ENCODE data around the gene PTPRR.

PTPRR gene

DNA sequence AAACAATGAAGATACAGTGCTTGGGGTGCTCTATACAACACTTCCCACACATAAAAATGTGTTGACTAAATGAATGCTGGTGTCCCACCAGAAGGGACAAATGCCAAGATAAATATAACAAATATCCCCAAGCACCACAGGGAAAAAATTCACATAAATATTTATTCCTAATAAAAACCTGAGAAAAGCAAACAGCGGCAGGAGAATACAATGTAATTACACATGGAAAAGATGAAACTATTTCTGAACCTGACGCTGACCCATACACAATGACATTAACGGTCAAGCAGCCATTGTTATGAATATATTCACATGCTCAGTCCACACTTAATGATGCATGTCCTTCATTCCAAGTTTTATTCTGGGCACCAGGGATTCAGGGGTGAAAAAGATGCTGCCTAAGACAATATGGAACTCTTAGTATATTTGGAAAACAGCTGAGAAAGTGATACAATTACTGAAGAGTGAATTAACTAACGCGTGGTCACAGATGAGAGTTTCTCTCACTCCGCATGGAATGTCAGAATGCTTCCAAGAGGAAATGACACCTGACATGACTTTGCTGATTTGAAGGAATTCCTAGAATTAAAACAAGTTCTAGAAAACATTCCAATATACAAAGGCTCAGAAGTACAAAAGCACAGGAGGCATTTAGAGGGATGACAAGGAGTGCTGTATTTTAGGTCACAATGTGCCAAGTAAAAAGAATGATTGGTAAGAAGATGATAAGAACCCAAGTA lies 27.9 kb upstream of the PTPRR start:
- no peaks in the 10 kb centered on the region for H3K27me3 ChIP-seq (ENCODE audit: control insufficient read depth in 2 of 2, insufficient read depth in 2 of 2, low read length in 2 of 2)
- no peak overlapping the region for H3K27ac ChIP-seq (ENCODE audit: low read depth in 2 of 2, low read length in 2 of 2)
- no peaks in the 10 kb centered on the region for H3K4me1 ChIP-seq (ENCODE audit: control insufficient read depth in 2 of 2, insufficient read depth in 2 of 2, low read length in 2 of 2)
- no peaks in the 10 kb centered on the region for H3K36me3 ChIP-seq (ENCODE audit: control insufficient read depth in 2 of 2, insufficient read depth in 2 of 2, low read length in 2 of 2)
- no peaks in the 10 kb centered on the region for H3K9me3 ChIP-seq (ENCODE audit: control insufficient read depth in 2 of 2, low read length in 2 of 2)
- no peak overlapping the region for H3K9ac ChIP-seq (ENCODE audit: low read depth in 1 of 2, low read length in 2 of 2)
- no peak overlapping the region for H3K4me3 ChIP-seq (ENCODE audit: low read length in 2 of 2)

DNA sequence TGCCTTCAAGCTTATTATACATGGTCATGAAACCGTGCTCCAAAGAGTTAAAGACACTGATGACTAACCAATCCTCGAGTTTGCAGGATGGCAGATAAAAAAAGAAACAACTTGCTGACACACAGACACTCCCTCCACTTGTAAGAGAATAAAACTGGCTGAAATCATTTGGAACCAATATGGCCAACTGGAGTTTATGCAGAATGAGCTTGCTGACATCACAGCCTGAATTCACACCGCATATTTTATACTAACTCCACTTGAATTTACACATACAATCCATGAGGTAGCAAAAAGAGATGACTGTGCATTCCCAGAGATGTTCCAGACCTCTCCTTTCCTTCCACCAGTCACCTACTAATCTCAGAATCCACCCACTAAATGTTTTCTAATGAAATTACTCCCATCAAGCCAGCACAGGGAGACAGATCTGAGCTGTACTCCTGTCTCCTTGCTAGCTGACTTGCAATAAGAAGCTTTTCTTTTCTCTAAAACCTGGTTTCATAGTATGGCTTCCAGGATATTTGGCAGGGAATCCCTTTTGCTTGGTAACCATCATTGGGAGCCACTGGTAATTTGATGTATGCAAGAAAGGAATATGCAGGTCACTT lies 15.8 kb upstream of the PTPRR start:
- no peak overlapping the region for H3K9ac ChIP-seq (ENCODE audit: low read depth in 1 of 2, low read length in 2 of 2)
- H3K36me3 ChIP-seq (ENCODE audit: control insufficient read depth in 2 of 2, insufficient read depth in 2 of 2, low read length in 2 of 2) = no peaks in the 10 kb centered on the region
- H3K27me3 ChIP-seq (ENCODE audit: control insufficient read depth in 2 of 2, insufficient read depth in 2 of 2, low read length in 2 of 2) = no peaks in the 10 kb centered on the region
- H3K4me1 ChIP-seq (ENCODE audit: control insufficient read depth in 2 of 2, insufficient read depth in 2 of 2, low read length in 2 of 2) = no peaks in the 10 kb centered on the region
- H3K4me3 ChIP-seq (ENCODE audit: low read length in 2 of 2) = no peak overlapping the region
- no peak overlapping the region for H3K27ac ChIP-seq (ENCODE audit: low read depth in 2 of 2, low read length in 2 of 2)
- H3K9me3 ChIP-seq (ENCODE audit: control insufficient read depth in 2 of 2, low read length in 2 of 2) = no peaks in the 10 kb centered on the region

DNA sequence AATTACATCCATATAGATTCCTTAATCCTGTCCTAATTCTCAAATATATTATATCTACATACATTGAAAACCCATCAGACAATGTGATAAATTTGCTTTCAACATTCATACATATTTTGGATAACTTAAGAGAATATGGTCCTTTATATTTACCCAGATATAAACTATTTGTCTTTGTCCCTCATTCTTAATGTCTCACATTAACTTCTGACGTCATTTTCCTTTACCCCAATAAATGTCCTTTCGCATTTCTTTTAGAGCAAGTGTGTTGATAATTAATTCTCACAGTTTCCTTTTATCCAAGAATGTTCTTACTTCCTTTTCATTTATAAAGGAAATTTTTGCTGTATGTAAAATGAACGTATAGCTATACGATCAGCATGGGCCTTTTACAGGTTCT lies 12.6 kb upstream of the PTPRR start:
- Histone ChIP-seq H3K4me3 (ENCODE audit: low read length in 2 of 2) (no peak overlapping the region), H3K27me3 (ENCODE audit: control insufficient read depth in 2 of 2, insufficient read depth in 2 of 2, low read length in 2 of 2) (no peaks in the 10 kb centered on the region), H3K36me3 (ENCODE audit: control insufficient read depth in 2 of 2, insufficient read depth in 2 of 2, low read length in 2 of 2) (no peaks in the 10 kb centered on the region), H3K4me1 (ENCODE audit: control insufficient read depth in 2 of 2, insufficient read depth in 2 of 2, low read length in 2 of 2) (no peaks in the 10 kb centered on the region), H3K9ac (ENCODE audit: low read depth in 1 of 2, low read length in 2 of 2) (no peak overlapping the region), H3K9me3 (ENCODE audit: control insufficient read depth in 2 of 2, low read length in 2 of 2) (no peaks in the 10 kb centered on the region), H3K27ac (ENCODE audit: low read depth in 2 of 2, low read length in 2 of 2) (no peak overlapping the region)

DNA sequence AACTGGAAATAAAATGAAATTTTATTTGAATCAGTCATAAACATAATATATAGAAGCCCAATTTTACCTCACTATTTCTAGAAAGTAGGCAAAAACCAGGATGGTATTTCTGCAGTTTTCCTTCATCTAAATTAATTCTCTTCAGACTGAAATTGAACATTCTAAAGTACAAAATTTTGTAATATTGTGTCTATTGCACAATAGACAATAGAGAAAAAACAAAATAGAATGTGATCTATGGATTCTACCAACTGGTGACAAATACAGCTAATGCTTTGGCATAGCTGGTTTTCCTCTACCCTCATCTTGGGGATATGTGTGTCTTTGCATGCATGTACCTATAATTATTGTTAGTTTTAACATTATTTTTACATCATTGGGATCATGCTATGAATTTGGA lies 8.5 kb upstream of the PTPRR start:
- Histone ChIP-seq H3K27me3 (ENCODE audit: control insufficient read depth in 2 of 2, insufficient read depth in 2 of 2, low read length in 2 of 2) (no peaks in the 10 kb centered on the region), H3K9me3 (ENCODE audit: control insufficient read depth in 2 of 2, low read length in 2 of 2) (no peaks in the 10 kb centered on the region), H3K4me1 (ENCODE audit: control insufficient read depth in 2 of 2, insufficient read depth in 2 of 2, low read length in 2 of 2) (no peaks in the 10 kb centered on the region), H3K4me3 (ENCODE audit: low read length in 2 of 2) (no peak overlapping the region), H3K36me3 (ENCODE audit: control insufficient read depth in 2 of 2, insufficient read depth in 2 of 2, low read length in 2 of 2) (no peaks in the 10 kb centered on the region), H3K9ac (ENCODE audit: low read depth in 1 of 2, low read length in 2 of 2) (no peak overlapping the region), H3K27ac (ENCODE audit: low read depth in 2 of 2, low read length in 2 of 2) (no peak overlapping the region)

DNA sequence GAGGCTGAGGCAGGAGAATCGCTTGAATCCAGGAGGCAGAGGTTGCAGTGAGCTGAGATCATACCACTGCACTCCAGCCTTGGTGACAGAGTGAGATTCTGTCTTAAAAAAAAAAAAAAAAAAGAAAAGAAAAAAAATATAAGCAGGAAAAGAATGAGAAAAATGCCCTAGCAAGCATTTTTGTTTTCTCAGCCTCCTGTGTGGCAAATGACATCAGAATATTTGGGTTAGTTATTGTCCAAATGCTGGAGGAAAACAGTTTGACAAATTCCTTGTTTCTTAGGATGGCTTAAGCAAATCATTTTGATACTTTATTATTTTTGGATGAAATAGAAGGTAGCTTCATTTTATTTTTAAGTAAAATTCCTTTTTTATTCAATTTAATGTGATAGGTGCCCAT lies 7.5 kb upstream of the PTPRR start:
- Histone ChIP-seq H3K4me1 (ENCODE audit: control insufficient read depth in 2 of 2, insufficient read depth in 2 of 2, low read length in 2 of 2) (no peaks in the 10 kb centered on the region), H3K9ac (ENCODE audit: low read depth in 1 of 2, low read length in 2 of 2) (no peak overlapping the region), H3K4me3 (ENCODE audit: low read length in 2 of 2) (no peak overlapping the region), H3K27me3 (ENCODE audit: control insufficient read depth in 2 of 2, insufficient read depth in 2 of 2, low read length in 2 of 2) (no peaks in the 10 kb centered on the region), H3K9me3 (ENCODE audit: control insufficient read depth in 2 of 2, low read length in 2 of 2) (no peaks in the 10 kb centered on the region), H3K27ac (ENCODE audit: low read depth in 2 of 2, low read length in 2 of 2) (no peak overlapping the region), H3K36me3 (ENCODE audit: control insufficient read depth in 2 of 2, insufficient read depth in 2 of 2, low read length in 2 of 2) (no peaks in the 10 kb centered on the region)

DNA sequence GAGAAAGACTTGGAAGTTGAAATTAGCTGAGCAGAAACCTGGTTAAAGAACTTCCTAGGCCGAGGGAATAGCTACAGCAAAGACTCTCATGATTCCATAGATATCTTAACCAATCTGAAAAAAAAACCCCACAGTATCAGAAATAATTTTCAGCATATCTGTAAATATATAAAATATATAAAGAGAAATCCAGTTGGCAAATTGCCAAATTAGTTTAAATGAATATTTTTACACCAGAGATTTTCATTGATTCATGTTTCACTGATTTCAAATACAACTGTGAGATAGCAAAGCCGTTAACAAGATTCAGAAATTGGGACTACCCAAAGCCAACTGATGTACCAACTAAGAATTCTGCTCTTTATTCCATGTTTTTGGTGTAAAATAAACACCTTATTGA lies 6.8 kb upstream of the PTPRR start:
- no peak overlapping the region for H3K27ac ChIP-seq (ENCODE audit: low read depth in 2 of 2, low read length in 2 of 2)
- no peak overlapping the region for H3K4me3 ChIP-seq (ENCODE audit: low read length in 2 of 2)
- no peaks in the 10 kb centered on the region for H3K4me1 ChIP-seq (ENCODE audit: control insufficient read depth in 2 of 2, insufficient read depth in 2 of 2, low read length in 2 of 2)
- H3K9me3 ChIP-seq (ENCODE audit: control insufficient read depth in 2 of 2, low read length in 2 of 2) = no peaks in the 10 kb centered on the region
- no peaks in the 10 kb centered on the region for H3K36me3 ChIP-seq (ENCODE audit: control insufficient read depth in 2 of 2, insufficient read depth in 2 of 2, low read length in 2 of 2)
- no peak overlapping the region for H3K9ac ChIP-seq (ENCODE audit: low read depth in 1 of 2, low read length in 2 of 2)
- H3K27me3 ChIP-seq (ENCODE audit: control insufficient read depth in 2 of 2, insufficient read depth in 2 of 2, low read length in 2 of 2) = no peaks in the 10 kb centered on the region

DNA sequence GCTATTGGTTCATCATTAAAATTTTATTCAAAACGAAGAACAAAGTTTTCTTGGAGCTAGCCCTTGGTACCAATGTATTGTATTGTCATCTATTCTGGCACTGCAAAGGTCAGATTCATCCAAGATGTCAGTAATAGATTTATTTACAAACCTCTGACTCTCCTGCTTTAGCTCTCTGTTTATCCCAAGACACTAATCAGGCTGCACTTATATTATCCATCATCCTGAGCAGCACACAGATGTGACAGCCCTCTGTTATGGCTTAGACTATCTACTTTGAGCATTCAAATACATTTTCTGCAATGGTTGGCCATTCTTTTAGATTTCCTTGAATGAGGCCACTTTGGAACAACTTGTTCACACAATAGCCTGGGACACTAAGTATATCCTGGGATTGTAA lies 5.0 kb upstream of the PTPRR start:
- Histone ChIP-seq H3K9me3 (ENCODE audit: control insufficient read depth in 2 of 2, low read length in 2 of 2) (no peaks in the 10 kb centered on the region), H3K27ac (ENCODE audit: low read depth in 2 of 2, low read length in 2 of 2) (no peak overlapping the region), H3K9ac (ENCODE audit: low read depth in 1 of 2, low read length in 2 of 2) (no peak overlapping the region), H3K4me1 (ENCODE audit: control insufficient read depth in 2 of 2, insufficient read depth in 2 of 2, low read length in 2 of 2) (no peaks in the 10 kb centered on the region), H3K36me3 (ENCODE audit: control insufficient read depth in 2 of 2, insufficient read depth in 2 of 2, low read length in 2 of 2) (no peaks in the 10 kb centered on the region), H3K27me3 (ENCODE audit: control insufficient read depth in 2 of 2, insufficient read depth in 2 of 2, low read length in 2 of 2) (no peaks in the 10 kb centered on the region), H3K4me3 (ENCODE audit: low read length in 2 of 2) (no peak overlapping the region)

DNA sequence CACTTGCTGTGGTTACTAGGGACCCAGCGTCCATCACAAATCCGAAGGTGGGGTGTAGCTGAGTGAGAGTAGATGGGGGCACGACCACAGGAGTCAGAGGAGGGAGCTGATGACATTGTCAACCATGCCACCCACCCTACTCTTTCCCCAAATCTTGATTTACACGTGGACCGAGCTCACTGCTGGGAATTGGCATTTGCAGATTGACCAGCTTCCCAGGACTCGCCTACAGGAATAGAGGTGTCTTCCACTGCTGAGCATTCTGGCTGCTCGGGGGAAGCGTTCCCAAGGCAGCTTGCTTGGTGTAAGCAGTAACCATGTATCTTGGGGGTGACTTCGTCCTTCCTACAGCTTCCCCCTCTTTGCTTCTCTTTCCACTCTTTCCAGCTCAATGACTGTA lies 353 bp upstream of the PTPRR start:
- Histone ChIP-seq H3K4me3 (ENCODE audit: low read length in 2 of 2) (no peak overlapping the region), H3K4me1 (ENCODE audit: control insufficient read depth in 2 of 2, insufficient read depth in 2 of 2, low read length in 2 of 2) (no peaks in the 10 kb centered on the region), H3K27ac (ENCODE audit: low read depth in 2 of 2, low read length in 2 of 2) (no peak overlapping the region), H3K9me3 (ENCODE audit: control insufficient read depth in 2 of 2, low read length in 2 of 2) (no peaks in the 10 kb centered on the region), H3K9ac (ENCODE audit: low read depth in 1 of 2, low read length in 2 of 2) (no peak overlapping the region), H3K36me3 (ENCODE audit: control insufficient read depth in 2 of 2, insufficient read depth in 2 of 2, low read length in 2 of 2) (no peaks in the 10 kb centered on the region), H3K27me3 (ENCODE audit: control insufficient read depth in 2 of 2, insufficient read depth in 2 of 2, low read length in 2 of 2) (peaks cover 9 to 10% of the 10 kb centered on the region in 2 donors)

DNA sequence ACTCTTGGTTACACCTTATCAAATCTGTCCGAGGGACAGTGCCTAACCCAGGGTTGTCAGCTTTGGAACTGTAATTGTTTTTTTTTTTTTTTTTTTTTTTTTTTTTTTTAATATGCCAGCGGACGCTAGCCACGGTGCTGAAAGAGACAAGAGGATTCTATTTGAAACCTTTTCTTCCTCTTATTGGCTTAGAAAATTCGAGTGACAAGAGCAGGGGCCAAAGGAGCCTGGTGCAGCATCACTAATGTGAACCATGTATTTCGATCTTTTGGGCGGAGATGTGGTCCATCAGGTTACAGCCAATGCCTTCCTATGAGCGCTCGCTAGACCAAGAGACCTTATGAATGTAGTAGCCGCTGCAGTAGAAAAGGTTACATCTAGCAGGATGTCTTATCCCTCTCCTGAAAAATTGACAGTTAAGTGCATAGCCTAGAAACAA lies 922 bp downstream of the PTPRR start:
- H3K9me3 ChIP-seq (ENCODE audit: control insufficient read depth in 2 of 2, low read length in 2 of 2) = no peaks in the 10 kb centered on the region
- H3K36me3 ChIP-seq (ENCODE audit: control insufficient read depth in 2 of 2, insufficient read depth in 2 of 2, low read length in 2 of 2) = no peaks in the 10 kb centered on the region
- H3K4me1 ChIP-seq (ENCODE audit: control insufficient read depth in 2 of 2, insufficient read depth in 2 of 2, low read length in 2 of 2) = no peaks in the 10 kb centered on the region
- H3K27me3 ChIP-seq (ENCODE audit: control insufficient read depth in 2 of 2, insufficient read depth in 2 of 2, low read length in 2 of 2) = peaks cover 9 to 10% of the 10 kb centered on the region in 2 donors
- no peak overlapping the region for H3K27ac ChIP-seq (ENCODE audit: low read depth in 2 of 2, low read length in 2 of 2)
- H3K4me3 ChIP-seq (ENCODE audit: low read length in 2 of 2) = no peak overlapping the region
- no peak overlapping the region for H3K9ac ChIP-seq (ENCODE audit: low read depth in 1 of 2, low read length in 2 of 2)

DNA sequence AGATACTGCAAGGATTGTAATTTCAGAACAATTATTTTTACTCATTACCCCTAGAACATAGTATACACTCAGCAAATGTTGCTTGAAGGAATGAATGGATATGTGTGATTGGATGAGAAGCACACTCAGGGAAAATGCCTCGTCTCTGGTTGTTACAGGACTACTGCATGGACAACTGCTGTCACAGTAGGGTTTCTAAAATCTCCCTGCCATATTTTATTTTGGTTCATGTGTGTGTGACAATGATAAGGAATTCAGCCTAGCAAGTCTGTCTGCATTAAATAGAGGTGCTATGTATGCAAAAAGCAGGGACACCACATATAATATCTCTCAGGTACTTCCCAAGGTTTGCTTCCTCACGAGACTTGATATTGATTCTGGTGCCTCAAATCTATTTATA lies 1.4 kb downstream of the PTPRR start:
- Histone ChIP-seq H3K4me1 (ENCODE audit: control insufficient read depth in 2 of 2, insufficient read depth in 2 of 2, low read length in 2 of 2) (no peaks in the 10 kb centered on the region), H3K4me3 (ENCODE audit: low read length in 2 of 2) (no peak overlapping the region), H3K9me3 (ENCODE audit: control insufficient read depth in 2 of 2, low read length in 2 of 2) (no peaks in the 10 kb centered on the region), H3K27ac (ENCODE audit: low read depth in 2 of 2, low read length in 2 of 2) (no peak overlapping the region), H3K36me3 (ENCODE audit: control insufficient read depth in 2 of 2, insufficient read depth in 2 of 2, low read length in 2 of 2) (no peaks in the 10 kb centered on the region), H3K27me3 (ENCODE audit: control insufficient read depth in 2 of 2, insufficient read depth in 2 of 2, low read length in 2 of 2) (peaks cover 9 to 10% of the 10 kb centered on the region in 2 donors), H3K9ac (ENCODE audit: low read depth in 1 of 2, low read length in 2 of 2) (no peak overlapping the region)
